ENCODE results near the gene EGFL7.

DNA sequence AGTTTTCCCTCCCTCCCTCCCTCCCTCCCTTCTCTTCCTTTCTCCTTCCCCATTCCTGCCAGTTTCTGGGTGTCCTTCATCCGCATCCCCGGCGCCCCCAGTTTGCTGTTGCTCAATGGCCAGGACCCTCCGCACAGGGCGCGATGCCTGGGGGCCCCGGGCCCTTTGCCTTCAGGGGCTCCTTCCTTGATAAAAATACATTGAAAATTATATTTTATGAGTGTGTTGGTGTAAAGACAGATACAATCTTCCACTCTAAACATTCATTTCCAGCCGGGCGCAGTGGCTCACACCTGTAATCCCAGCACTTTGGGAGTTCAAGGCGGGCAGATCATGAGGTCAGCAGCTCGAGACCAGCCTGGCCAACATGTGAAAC lies 32.1 kb downstream of the EGFL7 start:
- TF ChIP-seq, protein P1, sequence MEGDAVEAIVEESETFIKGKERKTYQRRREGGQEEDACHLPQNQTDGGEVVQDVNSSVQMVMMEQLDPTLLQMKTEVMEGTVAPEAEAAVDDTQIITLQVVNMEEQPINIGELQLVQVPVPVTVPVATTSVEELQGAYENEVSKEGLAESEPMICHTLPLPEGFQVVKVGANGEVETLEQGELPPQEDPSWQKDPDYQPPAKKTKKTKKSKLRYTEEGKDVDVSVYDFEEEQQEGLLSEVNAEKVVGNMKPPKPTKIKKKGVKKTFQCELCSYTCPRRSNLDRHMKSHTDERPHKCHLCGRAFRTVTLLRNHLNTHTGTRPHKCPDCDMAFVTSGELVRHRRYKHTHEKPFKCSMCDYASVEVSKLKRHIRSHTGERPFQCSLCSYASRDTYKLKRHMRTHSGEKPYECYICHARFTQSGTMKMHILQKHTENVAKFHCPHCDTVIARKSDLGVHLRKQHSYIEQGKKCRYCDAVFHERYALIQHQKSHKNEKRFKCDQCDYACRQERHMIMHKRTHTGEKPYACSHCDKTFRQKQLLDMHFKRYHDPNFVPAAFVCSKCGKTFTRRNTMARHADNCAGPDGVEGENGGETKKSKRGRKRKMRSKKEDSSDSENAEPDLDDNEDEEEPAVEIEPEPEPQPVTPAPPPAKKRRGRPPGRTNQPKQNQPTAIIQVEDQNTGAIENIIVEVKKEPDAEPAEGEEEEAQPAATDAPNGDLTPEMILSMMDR (IDR thresholded peaks at IDR 0.05 in 8 of 11, conservative IDR thresholded peaks at IDR 0.05 in 3 of 11), result no peak
- TF ChIP-seq POLR2A (IDR thresholded peaks at IDR 0.05) (no peak), POLR2AphosphoS5 (IDR thresholded peaks at IDR 0.05) (no peak)
